Naive thymus-derived CD8-positive, alpha-beta T cell (primary cell): ENCODE data around the gene RB1. TPM values are rescaled to one million over a fixed set of nuclear protein-coding genes. Genes with fewer than 3 reads are reported as not detected.

Experiments used
- ATAC-seq, 2 donors: fragments of 150-1000 bp; cut with Tn5 transposase in 1 of 2; sonication (Bioruptor Pico), chemical (Tn5 transposase) in 1 of 2; 1 replicate in 1 of 2; 2 replicates in 1 of 2; pipeline ENCODE4 v1.10.0; 2021; ENCODE audit warnings: mild to moderate bottlenecking in 2 of 2, moderate library complexity in 2 of 2
- POLR2A ChIA-PET: fragments of 350-600 bp; sonication (Branson Sonifier 250); formaldehyde crosslinking; loops from one replicate; lab custom pipeline; 2021; ENCODE audit warnings: antibody characterized with exemption; lab: Charles Lee
- DNase-seq, 10 donors: peaks; one replicate each; pipeline versions ENCODE4 v3.0.0 to v3.0.0-alpha.2; 2020 to 2022
- H3K27ac Mint-ChIP-seq, 10 donors: one replicate each; pipeline ENCODE4 v1.8.0; 2020 to 2022; ENCODE audit warnings: mild to moderate bottlenecking in 10 of 10, mixed read lengths in 10 of 10, moderate library complexity in 4 of 10, inconsistent platforms in 1 of 10
- H3K27me3 Mint-ChIP-seq, 5 donors: one replicate each; pipeline ENCODE4 v1.8.0; 2021 to 2022; ENCODE audit warnings: mixed read lengths in 5 of 5
- H3K36me3 Mint-ChIP-seq, 3 donors: one replicate each; pipeline ENCODE4 v1.8.0; 2020 to 2022; ENCODE audit warnings: mixed read lengths in 3 of 3, mild to moderate bottlenecking in 2 of 3, inconsistent platforms in 1 of 3
- H3K4me1 Mint-ChIP-seq, 4 donors: one replicate each; pipeline ENCODE4 v1.8.0; 2021 to 2022; ENCODE audit warnings: mixed read lengths in 4 of 4
- H3K4me3 Mint-ChIP-seq, 10 donors: one replicate each; pipeline ENCODE4 v1.8.0; 2020 to 2022; ENCODE audit warnings: mild to moderate bottlenecking in 10 of 10, mixed read lengths in 10 of 10, moderate library complexity in 6 of 10, inconsistent platforms in 1 of 10
- H3K9me3 Mint-ChIP-seq, 9 donors: one replicate each; pipeline ENCODE4 v1.8.0; 2020 to 2022; ENCODE audit warnings: mixed read lengths in 9 of 9, mild to moderate bottlenecking in 3 of 9, inconsistent platforms in 1 of 9, moderate library complexity in 1 of 9
- polyA plus RNA-seq, 3 donors: library from polyadenylated mRNA; unstranded; fragments of 300-500 nt; fragmentation: Illumina TruSeq; gene quantifications; one replicate each; pipeline ENCODE4 v1.2.3, GENCODE V29; 2021
- total RNA-seq, 8 experiments: library from RNA in 2 of 8; stranded (reverse) in 2 of 8; gene quantifications; one replicate each; pipeline ENCODE4 v1.2.3 and lab custom pipeline; 2021 to 2026

RB1 gene
- total and polyA plus RNA-seq, 5 experiments from 2014 or later = 11.9 to 32.6 (median 18.0) TPM

- POLR2A ChIA-PET = interaction anchor here (0.5 to 6.4 kb wide), 10 partner anchors 10 to 273 kb away, joined by 3 to 69 read pairs (median 4); partner anchors contain the start of genes ITM2B, RB1 and RCBTB2
- Mint-ChIP-seq H3K27ac (peak overlapping the region; percentile 81 to 97 (median 93)), H3K36me3 (no peaks in the 10 kb centered on the region), H3K4me3 (peak overlapping the region; percentile 34 to 88 (median 78)), H3K4me1 (peaks cover 27 to 67% (median 38%) of the 10 kb centered on the region in 4 donors), H3K9me3 (no peaks in the 10 kb centered on the region), H3K27me3 (no peaks in the 10 kb centered on the region)
- DNase-seq (peak in 9 of 10 donors; percentile 30 to 86 (median 66)), ATAC-seq (peak; percentile 96 to 97)
These were observed 202.1 kb downstream of the RB1 start for GRCh38 chr13:48505597-48506091.

DNA sequence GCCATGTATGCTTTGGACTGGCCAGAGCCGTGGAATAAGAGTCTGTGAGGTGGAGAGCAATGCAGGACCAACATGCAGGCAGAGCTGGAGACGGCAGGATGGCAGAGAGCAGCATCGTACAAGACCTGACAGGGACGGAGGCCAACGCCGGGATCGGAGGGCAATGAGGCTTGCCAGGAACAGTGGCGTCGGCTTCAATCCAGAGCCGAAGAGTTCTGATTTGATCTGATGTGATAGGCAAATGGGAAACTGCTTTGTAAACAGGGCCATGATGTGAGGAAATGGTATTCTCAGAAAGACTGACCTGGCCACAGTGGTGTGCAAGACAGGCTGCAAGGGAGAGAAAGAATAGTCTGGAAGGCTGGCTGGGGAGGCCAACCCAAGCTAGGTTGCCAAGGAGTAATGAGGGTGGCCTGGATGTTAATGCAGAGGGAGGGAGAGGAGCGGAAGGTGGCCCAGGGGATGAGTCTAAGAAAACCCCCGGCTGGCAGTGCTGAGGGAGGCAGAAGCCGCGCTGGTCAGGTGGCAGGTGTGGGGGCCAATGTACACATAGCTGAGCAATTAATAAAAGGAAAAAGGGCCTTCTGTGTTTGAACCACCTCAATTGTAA is 202.6 kb downstream of the RB1 start:
- Mint-ChIP-seq H3K4me1 (peaks cover 27 to 63% (median 36%) of the 10 kb centered on the region in 4 donors), H3K27me3 (no peaks in the 10 kb centered on the region), H3K36me3 (no peaks in the 10 kb centered on the region), H3K27ac (peak overlapping the region; percentile 81 to 97 (median 93)), H3K4me3 (peak overlapping the region; percentile 34 to 88 (median 78)), H3K9me3 (no peaks in the 10 kb centered on the region)
- ATAC-seq = peak in 1 of 2 donors; percentile 14
- no peak for DNase-seq
- POLR2A ChIA-PET = interaction anchor here (0.6 to 6.4 kb wide), 9 partner anchors 10 to 273 kb away, joined by 3 to 69 read pairs (median 4); partner anchors contain the start of genes ITM2B, RB1 and RCBTB2

DNA sequence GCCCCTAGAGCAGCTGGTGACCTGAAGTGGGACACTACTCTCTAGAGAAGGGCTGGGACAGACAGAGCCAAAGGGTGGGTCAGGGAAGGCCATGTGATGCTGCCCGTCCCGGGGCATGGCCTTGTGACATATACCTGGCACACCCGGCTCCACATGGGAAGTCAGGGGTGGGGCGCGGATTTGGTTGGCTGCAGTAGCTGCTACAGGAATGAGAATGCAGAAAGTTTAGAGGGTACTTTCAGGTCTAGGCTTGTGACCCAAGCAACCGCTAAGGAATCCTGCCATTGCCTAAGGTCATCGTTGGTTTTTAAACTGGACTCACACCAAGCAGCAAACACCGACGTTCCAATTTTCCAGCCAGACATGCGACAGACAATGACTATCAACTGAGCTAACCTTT is 203.5 kb downstream of the RB1 start:
- H3K4me3 Mint-ChIP-seq = no peak overlapping the region
- H3K9me3 Mint-ChIP-seq = no peaks in the 10 kb centered on the region
- DNase-seq (no peak), ATAC-seq (no peak)
- H3K4me1 Mint-ChIP-seq = peaks cover 27 to 55% (median 36%) of the 10 kb centered on the region in 4 donors
- no peaks in the 10 kb centered on the region for H3K36me3 Mint-ChIP-seq
- peak overlapping the region in 3 of 10 donors; percentile 69 to 82 (median 74) for H3K27ac Mint-ChIP-seq
- POLR2A ChIA-PET = interaction anchor here (0.6 to 6.4 kb wide), 5 partner anchors 9 to 97 kb away, joined by 3 to 69 read pairs (median 11); partner anchors contain the start of gene RCBTB2
- H3K27me3 Mint-ChIP-seq = no peaks in the 10 kb centered on the region

GRCh38 chr13:48508011-48508410 is 204.5 kb downstream of the RB1 start:
- H3K27ac Mint-ChIP-seq = peak overlapping the region in 1 of 10 donors; percentile 4

GRCh38 chr13:48510698-48511097 is 207.1 kb downstream of the RB1 start:
- Mint-ChIP-seq H3K36me3 (no peaks in the 10 kb centered on the region), H3K9me3 (no peaks in the 10 kb centered on the region), H3K27ac (no peak overlapping the region), H3K27me3 (no peaks in the 10 kb centered on the region), H3K4me3 (no peak overlapping the region), H3K4me1 (peaks cover 9 to 24% (median 14%) of the 10 kb centered on the region in 4 donors)
- no peak for DNase-seq
- ATAC-seq = no peak
- POLR2A ChIA-PET = interaction anchor here (6.4 kb wide), 1 partner anchor 22 kb away, joined by 69 read pairs; the partner anchor contains the start of gene RCBTB2

More at GRCh38 chr13:48508011-48508410, 204.5 kb downstream of the RB1 start:
- ATAC-seq (no peak), DNase-seq (no peak)
- no peaks in the 10 kb centered on the region for H3K9me3 Mint-ChIP-seq
- no peaks in the 10 kb centered on the region for H3K27me3 Mint-ChIP-seq
- peaks cover 27 to 49% (median 35%) of the 10 kb centered on the region in 4 donors for H3K4me1 Mint-ChIP-seq
- no peaks in the 10 kb centered on the region for H3K36me3 Mint-ChIP-seq
- H3K4me3 Mint-ChIP-seq = no peak overlapping the region
- POLR2A ChIA-PET = interaction anchor here (6.4 kb wide), 1 partner anchor 25 kb away, joined by 69 read pairs; the partner anchor contains the start of gene RCBTB2

DNA sequence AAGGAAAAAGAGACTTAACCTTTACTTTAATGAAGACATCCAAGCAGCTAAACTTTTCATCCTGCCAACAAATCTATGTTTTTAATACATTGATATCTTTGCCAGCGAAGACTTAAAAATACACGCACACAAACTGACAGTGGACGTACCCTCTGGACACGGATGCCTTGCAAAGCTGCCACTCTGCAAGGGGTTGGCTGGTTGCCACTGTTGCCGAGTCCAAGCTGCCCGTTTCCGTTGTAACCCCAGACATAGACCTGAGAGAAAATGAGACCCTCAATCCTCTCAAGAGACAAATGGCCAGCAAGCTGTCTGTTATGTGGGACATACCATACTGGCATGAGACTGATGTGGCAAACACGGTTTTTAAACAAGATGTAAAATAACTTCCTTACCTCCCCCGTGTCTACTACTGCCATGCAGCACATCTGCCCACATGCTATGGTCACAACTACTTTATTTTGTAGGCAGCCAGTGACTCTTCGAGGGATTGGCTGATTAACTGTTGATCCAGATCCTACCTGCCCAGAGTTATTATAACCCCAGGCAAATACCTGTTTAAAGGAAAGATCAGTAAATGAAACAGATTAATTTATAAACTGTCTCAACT is 208.2 kb downstream of the RB1 start:
- no peaks in the 10 kb centered on the region for H3K9me3 Mint-ChIP-seq
- no peak overlapping the region for H3K27ac Mint-ChIP-seq
- peaks cover 2 to 13% (median 4%) of the 10 kb centered on the region in 4 donors for H3K4me1 Mint-ChIP-seq
- POLR2A ChIA-PET = interaction anchor here (1.1 kb wide), 1 partner anchor 21 kb away, joined by 3 read pairs; no protein-coding TSS in a partner anchor
- no peaks in the 10 kb centered on the region for H3K27me3 Mint-ChIP-seq
- H3K4me3 Mint-ChIP-seq = no peak overlapping the region
- no peaks in the 10 kb centered on the region for H3K36me3 Mint-ChIP-seq
- no peak for DNase-seq
- ATAC-seq = no peak

- DNase-seq = no peak
These were observed 211.2 kb downstream of the RB1 start for GRCh38 chr13:48514793-48515192.

GRCh38 chr13:48515732-48516131 is 212.2 kb downstream of the RB1 start:
- ATAC-seq (no peak), DNase-seq (no peak)
- Mint-ChIP-seq H3K4me3 (no peak overlapping the region), H3K27ac (no peak overlapping the region), H3K4me1 (peaks cover 0 to 2% (median under 1%) of the 10 kb centered on the region in 4 donors), H3K9me3 (no peaks in the 10 kb centered on the region), H3K36me3 (no peaks in the 10 kb centered on the region), H3K27me3 (no peaks in the 10 kb centered on the region)
- POLR2A ChIA-PET = interaction anchor here (1.5 kb wide), 1 partner anchor 8 kb away, joined by 3 read pairs; no protein-coding TSS in a partner anchor

More at GRCh38 chr13:48514793-48515192, 211.2 kb downstream of the RB1 start:
- Mint-ChIP-seq H3K4me1 (peaks cover 0 to 6% (median 2%) of the 10 kb centered on the region in 4 donors), H3K4me3 (no peak overlapping the region), H3K27me3 (no peaks in the 10 kb centered on the region), H3K36me3 (no peaks in the 10 kb centered on the region), H3K9me3 (no peaks in the 10 kb centered on the region), H3K27ac (no peak overlapping the region)
- no peak for ATAC-seq
- POLR2A ChIA-PET = interaction anchor here (1.5 kb wide), 1 partner anchor 8 kb away, joined by 3 read pairs; no protein-coding TSS in a partner anchor

DNA sequence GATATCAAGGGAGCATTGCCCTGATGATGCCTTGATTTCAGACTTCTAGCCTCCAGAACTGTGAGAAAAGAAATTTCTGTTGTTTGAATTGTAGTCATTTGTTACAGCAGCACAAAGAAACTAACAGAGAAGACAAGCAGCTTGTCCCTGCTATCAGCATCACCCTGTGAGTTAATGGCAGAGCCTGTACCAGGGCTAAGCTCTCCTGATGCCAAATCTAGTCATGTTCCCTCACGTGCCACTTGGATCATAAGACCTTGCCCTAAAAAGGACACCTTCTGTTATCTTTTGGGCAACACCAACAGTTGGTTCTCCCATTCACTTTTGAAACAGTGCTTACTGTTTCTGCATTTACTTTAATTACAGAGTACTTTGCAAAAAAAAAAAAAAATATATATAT is 214.5 kb downstream of the RB1 start:
- POLR2A ChIA-PET = interaction anchor here (1.0 kb wide), 1 partner anchor 15 kb away, joined by 3 read pairs; the partner anchor contains the start of gene RCBTB2
- Mint-ChIP-seq H3K27me3 (no peaks in the 10 kb centered on the region), H3K4me1 (peaks cover 0 to 2% (median 0%) of the 10 kb centered on the region in 4 donors), H3K9me3 (no peaks in the 10 kb centered on the region), H3K27ac (no peak overlapping the region), H3K36me3 (no peaks in the 10 kb centered on the region), H3K4me3 (no peak overlapping the region)
- no peak for DNase-seq
- no peak for ATAC-seq

GRCh38 chr13:48526286-48526685 is 222.7 kb downstream of the RB1 start:
- H3K36me3 Mint-ChIP-seq = no peaks in the 10 kb centered on the region

GRCh38 chr13:48527955-48528354 is 224.4 kb downstream of the RB1 start:
- ATAC-seq = no peak
- peaks cover 3 to 36% (median 13%) of the 10 kb centered on the region in 4 donors for H3K4me1 Mint-ChIP-seq
- no peaks in the 10 kb centered on the region for H3K36me3 Mint-ChIP-seq
- no peak overlapping the region for H3K27ac Mint-ChIP-seq
- no peak overlapping the region for H3K4me3 Mint-ChIP-seq
- no peak for DNase-seq
- POLR2A ChIA-PET = no interaction called here
- peaks cover 0 to 3% (median 0%) of the 10 kb centered on the region in 5 donors for H3K27me3 Mint-ChIP-seq
- H3K9me3 Mint-ChIP-seq = no peaks in the 10 kb centered on the region

More at GRCh38 chr13:48526286-48526685, 222.7 kb downstream of the RB1 start:
- H3K9me3 Mint-ChIP-seq = no peaks in the 10 kb centered on the region
- ATAC-seq (no peak), DNase-seq (peak in 1 of 10 donors; percentile 23)
- POLR2A ChIA-PET = no interaction called here
- H3K4me3 Mint-ChIP-seq = no peak overlapping the region
- no peaks in the 10 kb centered on the region for H3K27me3 Mint-ChIP-seq
- H3K4me1 Mint-ChIP-seq = peaks cover 0 to 25% (median 3%) of the 10 kb centered on the region in 4 donors
- H3K27ac Mint-ChIP-seq = peak overlapping the region in 2 of 10 donors; percentile 15 to 67

- Mint-ChIP-seq H3K27ac (no peak overlapping the region), H3K9me3 (no peaks in the 10 kb centered on the region), H3K4me3 (no peak overlapping the region), H3K27me3 (peaks cover 0 to 3% (median 0%) of the 10 kb centered on the region in 5 donors), H3K4me1 (peaks cover 5 to 42% (median 19%) of the 10 kb centered on the region in 4 donors), H3K36me3 (no peaks in the 10 kb centered on the region)
- POLR2A ChIA-PET = interaction anchor here (0.6 kb wide), 1 partner anchor 9 kb away, joined by 7 read pairs; no protein-coding TSS in a partner anchor
- ATAC-seq = no peak
- no peak for DNase-seq
These were observed 225.2 kb downstream of the RB1 start for GRCh38 chr13:48528720-48529119.
